GM12891 (cell line): Measurements from ENCODE around the gene TULP3.

Experiments used
- DNase-seq: peaks from one replicate; pipeline ENCODE4 v3.0.0; 2011; ENCODE audit warnings: low spot score; ENCODE audit not compliant: insufficient read length
- FAIRE-seq: peaks from 2 replicates; lab custom pipeline; 2011; peaks lifted over from hg19 to GRCh38; lab: Jason Lieb, UNC
- PAX5 ChIP-seq: IDR thresholded peaks from 2 replicates; pipeline ENCODE4 v1.6.1; 2011; ENCODE audit warnings: low read length, moderate library complexity, mild to moderate bottlenecking; ENCODE audit not compliant: insufficient read depth, severe bottlenecking
- POLR2A ChIP-seq: IDR thresholded peaks from 2 replicates; pipeline ENCODE4 v1.6.1; 2011; ENCODE audit warnings: low read depth, low read length, control low read depth
- POLR2AphosphoS5 ChIP-seq: IDR thresholded peaks from 2 replicates; pipeline ENCODE4 v1.6.1; 2011; ENCODE audit warnings: low read depth, low read length, control low read depth
- POU2F2 ChIP-seq: IDR thresholded peaks from 2 replicates; pipeline ENCODE4 v1.6.1; 2011; ENCODE audit warnings: low read depth, mild to moderate bottlenecking, control low read depth, low read length, moderate library complexity
- SPI1 ChIP-seq: IDR thresholded peaks from 2 replicates; pipeline ENCODE4 v1.6.1; 2011; ENCODE audit warnings: low read depth, low read length, control low read depth
- TAF1 ChIP-seq: IDR thresholded peaks from 2 replicates; pipeline ENCODE4 v1.6.1; 2011; ENCODE audit warnings: low read depth, low read length, control low read depth

Gene TULP3

DNA sequence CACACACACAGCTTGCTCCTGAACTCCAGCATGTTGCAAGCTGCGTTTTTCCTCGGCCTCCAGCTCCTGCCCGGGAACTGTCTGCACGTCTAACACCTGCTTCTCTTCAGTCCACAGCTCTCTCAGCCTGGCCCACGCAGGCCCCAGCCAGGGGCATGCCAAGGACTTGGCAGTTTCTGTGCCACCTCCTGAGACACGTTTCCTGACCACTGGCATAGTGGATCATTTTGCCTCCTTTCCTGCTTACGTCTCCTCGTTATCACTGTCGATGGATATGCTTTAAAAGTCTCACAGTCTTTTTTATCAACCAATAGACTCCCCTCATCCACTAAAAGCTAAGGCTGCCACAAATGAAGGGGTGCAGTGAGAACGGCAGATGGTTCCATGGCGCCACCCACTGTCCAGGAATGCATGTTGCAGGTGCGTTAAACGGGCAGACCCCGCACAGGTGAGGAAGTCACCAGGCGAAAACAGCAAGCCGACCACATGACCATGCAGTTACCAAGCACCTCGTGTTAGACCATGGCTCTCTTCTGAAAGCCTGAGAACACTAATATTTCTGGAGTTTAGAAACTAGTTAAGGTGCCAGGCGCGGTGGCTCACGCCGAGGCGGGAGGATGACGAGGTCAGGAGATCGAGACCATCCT is 53.8 kb downstream of the TULP3 start:
- peak; percentile 62 for DNase-seq

GRCh38 chr12:2949411-2949810 is 58.7 kb downstream of the TULP3 start:
- TF ChIP-seq SPI1, result no peak
- no peak for TF ChIP-seq PAX5
- no peak for TF ChIP-seq POLR2AphosphoS5
- no peak for TF ChIP-seq POU2F2
- TF ChIP-seq TAF1, result no peak
- TF ChIP-seq POLR2A, result no peak
- DNase-seq (no peak), FAIRE-seq (no peak)

More for the DNA sequence above, 53.8 kb downstream of the TULP3 start:
- no peak for TF ChIP-seq TAF1
- TF ChIP-seq POU2F2, result peak; percentile 57; the same call in 1 of the 2 replicates
- TF ChIP-seq SPI1, result peak; percentile 63; the same call in 1 of the 2 replicates
- peak; percentile 92 for FAIRE-seq

- no peak for DNase-seq
- no peak for TF ChIP-seq TAF1
- TF ChIP-seq POU2F2, result no peak
- TF ChIP-seq SPI1, result no peak
- TF ChIP-seq PAX5, result no peak
- no peak for TF ChIP-seq POLR2A
- TF ChIP-seq POLR2AphosphoS5, result no peak
- FAIRE-seq, result no peak
These were observed 65.2 kb downstream of the TULP3 start for GRCh38 chr12:2955888-2956287.

DNA sequence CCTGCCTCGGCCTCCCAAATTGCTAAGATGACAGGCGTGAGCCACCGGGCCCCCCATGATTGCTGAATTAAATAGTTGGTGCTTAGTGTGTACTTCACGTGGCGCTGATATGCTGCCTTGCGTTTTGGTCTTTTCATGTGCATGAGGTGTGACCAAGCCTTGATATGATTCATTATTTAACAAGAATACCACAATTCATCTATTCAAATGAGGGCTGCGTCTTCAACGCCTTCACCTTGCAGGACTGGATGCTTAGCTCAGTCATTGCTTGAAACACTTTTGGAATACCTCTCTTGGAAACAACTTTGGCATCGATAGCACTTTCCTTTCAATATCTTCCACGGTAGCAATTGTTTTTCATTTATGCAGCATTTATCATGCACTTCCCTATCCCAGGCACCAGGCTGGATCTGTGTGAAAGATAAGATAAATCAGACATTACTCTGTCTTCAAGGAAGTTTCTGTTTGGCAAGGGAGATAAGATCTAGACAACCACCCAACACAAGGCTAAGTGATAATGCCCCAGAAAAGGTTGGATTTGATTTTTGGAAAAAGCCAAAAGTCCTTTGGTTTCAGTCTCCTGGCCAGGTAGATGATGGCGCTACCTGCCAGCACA is 67.2 kb downstream of the TULP3 start:
- FAIRE-seq (no peak), DNase-seq (no peak)
- TF ChIP-seq TAF1 (no peak), POLR2A (no peak), POU2F2 (no peak), POLR2AphosphoS5 (no peak), PAX5 (no peak), SPI1 (no peak)

DNA sequence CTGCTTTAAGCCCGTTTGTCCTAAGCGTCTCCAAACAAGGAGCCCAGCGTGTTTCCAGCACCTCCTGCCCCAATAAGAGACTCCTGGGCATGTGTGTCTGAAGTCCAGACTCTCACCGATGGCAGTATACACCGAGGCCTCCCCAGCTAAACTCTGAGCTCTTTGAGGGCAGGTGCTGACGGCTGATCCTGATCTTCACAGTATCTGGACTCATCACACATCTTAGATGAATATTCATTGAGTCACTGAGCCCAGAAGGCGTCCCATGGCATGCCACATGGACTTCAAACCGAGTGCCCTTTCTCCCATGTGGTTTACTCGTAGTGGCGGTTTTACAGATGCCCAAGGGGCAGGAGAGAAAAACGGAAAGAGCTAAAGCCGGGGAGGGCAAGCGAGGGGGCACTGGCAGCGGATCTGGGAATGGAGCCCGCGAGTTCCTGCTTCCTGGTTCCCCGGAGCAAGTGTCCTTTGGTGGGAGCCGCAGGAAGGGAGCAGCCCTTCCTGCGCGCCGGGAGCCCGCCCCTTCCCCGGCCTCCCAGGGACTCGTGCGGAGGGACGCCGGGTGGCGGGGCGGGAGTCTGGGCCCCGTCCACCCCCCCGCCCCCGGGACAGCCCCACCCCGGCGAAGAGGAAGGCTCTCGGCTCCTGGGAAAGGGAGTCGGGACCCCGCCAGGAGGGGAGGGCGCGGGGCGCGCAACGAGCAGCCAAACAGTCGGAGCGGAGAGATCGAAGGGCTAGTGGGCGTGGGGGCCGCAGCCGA is 67.9 kb downstream of the TULP3 start:
- TF ChIP-seq POLR2A (no peak), TAF1 (no peak), POLR2AphosphoS5 (no peak), POU2F2 (no peak), PAX5 (no peak)
- FAIRE-seq (no peak), DNase-seq (peak; percentile 37)

DNA sequence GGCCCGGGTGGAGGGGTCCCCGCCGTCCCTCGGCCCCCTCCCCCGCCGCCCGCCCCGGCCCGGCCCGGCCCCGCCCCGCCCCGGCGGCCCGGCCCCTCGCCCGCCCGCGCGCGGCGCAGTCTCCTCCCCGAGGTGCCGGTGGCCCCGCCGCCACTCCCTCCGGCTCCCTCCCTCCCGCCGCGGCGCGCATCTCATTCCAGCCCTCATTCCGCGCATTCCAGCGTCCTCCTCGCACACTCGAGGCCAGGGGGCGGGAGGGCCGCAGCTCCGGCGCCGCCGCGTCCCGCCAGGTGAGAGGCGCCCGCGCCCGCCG is 68.5 kb downstream of the TULP3 start, which contains the start of gene TEAD4:
TSS of gene TEAD4 (plus strand) at position 206 of the 313 bp plus-strand sequence.
- peak; percentile 69 for DNase-seq
- FAIRE-seq, result peak; percentile 9
- TF ChIP-seq TAF1 (no peak), PAX5 (no peak), POLR2A (no peak), POLR2AphosphoS5 (no peak), POU2F2 (no peak), SPI1 (no peak)

GRCh38 chr12:2959505-2960389 is 69.1 kb downstream of the TULP3 start:
- DNase-seq, result peak; percentile 62
- no peak for FAIRE-seq
- TF ChIP-seq POU2F2 (no peak), PAX5 (no peak), TAF1 (no peak), POLR2A (no peak), POLR2AphosphoS5 (no peak), SPI1 (no peak)

GRCh38 chr12:2960390-2960956 is 69.8 kb downstream of the TULP3 start:
- no peak for TF ChIP-seq POU2F2
- TF ChIP-seq PAX5, result no peak
- no peak for TF ChIP-seq POLR2AphosphoS5
- FAIRE-seq (peak; percentile 78), DNase-seq (no peak)
